NCI-H1105 treated with DMSO at 0.1 percent for 48 hours (cell line): ENCODE results near the gene SLC12A6.

Source experiments
- DNase-seq: peaks from one replicate; lab custom pipeline; 2025; lab: John Stamatoyannopoulos, UW

SLC12A6 gene

DNA sequence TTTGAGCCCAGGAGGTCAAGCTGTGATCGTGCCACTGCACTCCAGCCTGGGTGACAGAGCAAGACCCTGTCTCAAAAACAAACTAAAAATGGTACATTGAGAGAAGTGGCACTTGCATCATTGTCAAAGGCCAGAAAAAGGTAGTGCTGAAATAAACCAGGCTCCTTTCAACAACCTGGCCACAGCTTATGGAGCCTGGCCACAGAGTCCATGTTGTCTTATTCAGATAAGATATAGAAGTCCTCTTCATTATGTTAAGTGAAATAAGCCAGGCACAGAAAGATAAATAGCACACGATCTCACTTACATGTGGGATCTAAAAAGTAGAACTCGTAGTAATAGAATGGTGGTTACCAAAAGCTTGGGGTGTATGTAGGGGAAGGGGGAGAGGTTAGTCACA is 78.0 kb downstream of the SLC12A6 start:
- DNase-seq, result no peak

GRCh38 chr15:34258151-34258550 is 79.4 kb downstream of the SLC12A6 start:
- no peak for DNase-seq

GRCh38 chr15:34252545-34252944 is 85.0 kb downstream of the SLC12A6 start:
- DNase-seq, result no peak

DNA sequence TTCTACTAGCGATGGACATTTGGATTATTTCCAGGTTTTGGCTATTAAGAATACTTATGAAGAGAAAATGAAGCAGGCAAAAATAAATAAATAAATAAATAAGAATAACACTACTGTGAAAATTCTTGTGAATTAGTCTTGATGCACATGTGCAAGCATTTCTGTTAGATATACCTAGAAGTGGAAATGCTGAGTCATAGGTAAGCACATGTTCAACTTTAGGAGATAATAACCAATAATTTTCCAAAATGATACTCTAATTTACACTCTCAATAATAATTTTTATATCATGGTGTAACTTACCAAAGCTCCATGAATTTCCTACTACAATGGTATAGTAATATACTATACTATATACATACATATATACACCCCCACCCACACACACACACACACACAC is 89.4 kb downstream of the SLC12A6 start:
- DNase-seq, result no peak

DNA sequence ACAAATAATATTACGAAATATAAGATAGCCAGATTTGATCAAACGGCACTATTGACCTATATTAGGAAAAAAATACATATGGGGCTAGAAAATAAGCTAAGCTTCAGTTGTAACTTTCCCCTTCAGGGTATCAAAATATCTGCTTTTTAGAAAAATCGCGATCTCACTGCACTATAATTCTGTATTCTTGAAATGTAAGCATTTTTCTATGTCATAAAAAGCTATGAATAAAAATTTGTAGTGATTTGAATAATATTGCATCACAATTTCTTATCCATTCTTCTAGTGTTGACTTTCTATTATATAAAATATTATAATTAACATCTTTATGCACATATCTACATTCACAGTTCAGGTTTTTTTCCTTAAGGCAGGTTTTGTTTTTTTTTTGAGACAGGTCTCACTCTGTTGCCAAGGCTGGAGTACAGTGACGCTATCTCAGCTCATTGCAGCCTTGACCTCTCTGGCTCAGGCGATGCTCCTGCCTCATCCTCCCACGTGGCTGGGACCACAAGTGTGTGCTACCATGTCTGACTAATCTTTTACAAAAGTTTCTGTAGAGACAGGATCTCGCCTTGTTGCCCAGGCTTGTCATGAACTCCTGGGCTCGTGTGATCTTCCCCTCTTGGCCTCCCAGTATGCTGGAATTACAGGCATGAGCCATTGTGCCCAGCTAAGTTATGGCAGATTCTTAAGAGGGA is 91.2 kb downstream of the SLC12A6 start:
- DNase-seq, result no peak

GRCh38 chr15:34243226-34243625 is 94.4 kb downstream of the SLC12A6 start:
- DNase-seq, result no peak

DNA sequence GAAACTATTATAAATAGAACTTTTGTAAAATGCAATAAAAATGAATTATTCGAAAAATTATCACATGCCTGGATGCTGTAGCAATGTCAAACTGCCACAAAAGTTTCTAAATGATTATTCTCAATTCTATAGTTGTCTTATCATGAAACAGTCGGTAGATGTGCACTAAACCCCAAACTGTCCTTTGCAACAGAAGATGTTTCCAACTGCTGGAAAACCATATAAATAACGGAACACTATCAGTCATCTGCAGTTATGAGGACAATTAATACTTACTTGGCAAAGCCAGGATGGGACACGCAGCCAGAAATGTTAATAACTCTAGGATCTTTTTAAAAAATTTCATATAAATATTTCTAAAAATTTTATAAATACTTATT is 95.3 kb downstream of the SLC12A6 start:
- no peak for DNase-seq

DNA sequence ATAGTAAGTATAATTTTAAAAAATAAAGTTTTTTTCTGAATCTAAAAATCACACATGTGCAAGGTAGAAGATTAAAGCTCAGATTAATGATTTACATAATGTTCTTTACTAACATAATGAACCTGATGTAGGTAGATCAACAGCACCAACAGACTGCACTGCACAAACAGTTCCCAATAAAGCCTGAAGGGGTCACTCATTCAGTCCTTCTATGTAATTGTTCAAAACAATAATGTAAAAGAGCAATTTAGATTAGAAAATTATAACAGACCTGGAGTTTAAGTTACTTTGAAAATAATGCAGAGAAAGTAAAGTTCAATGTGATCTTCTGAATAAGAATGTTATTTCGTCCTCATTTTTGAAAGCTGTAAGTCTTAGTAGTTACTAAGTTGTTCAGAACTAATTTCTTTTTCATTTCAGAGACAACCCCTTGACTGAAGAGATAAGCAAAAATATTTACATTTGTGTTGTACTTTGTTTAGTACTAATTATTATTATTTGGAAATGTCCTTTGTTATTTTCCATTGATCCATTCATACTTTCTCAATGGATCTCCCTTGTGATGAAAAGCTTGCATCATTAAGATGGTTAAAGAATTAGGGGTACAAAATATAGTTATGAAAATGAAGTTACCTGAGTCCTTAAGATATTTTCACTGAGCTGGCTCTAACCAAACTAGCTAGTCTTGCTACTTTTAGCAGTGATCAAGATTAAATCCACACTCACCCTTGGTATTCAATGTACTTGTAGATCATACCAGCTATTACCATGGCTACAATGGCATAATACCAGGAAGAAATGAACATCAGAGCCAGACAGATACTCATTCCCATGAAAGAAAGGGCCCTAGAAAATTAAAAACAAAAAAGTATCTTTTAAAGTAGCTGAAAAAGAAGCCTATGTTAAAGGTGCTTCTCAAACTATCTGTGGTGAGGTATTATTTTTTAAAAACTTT is 95.9 kb downstream of the SLC12A6 start:
- DNase-seq, result peak; percentile 6

DNA sequence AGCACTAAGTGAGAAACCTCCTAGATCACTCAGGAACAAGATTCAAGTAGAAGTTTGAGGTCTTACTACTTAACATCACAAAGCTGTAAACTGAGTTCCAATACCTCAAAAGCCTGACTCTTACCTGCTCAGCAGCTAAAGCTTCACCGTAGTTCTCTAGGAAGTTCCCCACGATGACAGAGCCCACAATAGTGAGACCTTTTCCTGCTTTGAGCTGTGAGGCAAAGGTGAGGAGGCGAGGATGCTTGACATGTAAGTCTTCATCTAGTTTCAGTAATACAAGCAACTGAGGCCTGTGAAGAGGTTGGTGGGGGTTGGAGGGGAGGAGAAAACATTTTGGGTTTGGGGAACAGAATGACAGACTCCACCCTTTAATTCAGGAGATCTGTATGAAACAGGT is 97.0 kb downstream of the SLC12A6 start:
- no peak for DNase-seq

GRCh38 chr15:34239151-34239808 is 98.3 kb downstream of the SLC12A6 start:
- DNase-seq, result no peak

DNA sequence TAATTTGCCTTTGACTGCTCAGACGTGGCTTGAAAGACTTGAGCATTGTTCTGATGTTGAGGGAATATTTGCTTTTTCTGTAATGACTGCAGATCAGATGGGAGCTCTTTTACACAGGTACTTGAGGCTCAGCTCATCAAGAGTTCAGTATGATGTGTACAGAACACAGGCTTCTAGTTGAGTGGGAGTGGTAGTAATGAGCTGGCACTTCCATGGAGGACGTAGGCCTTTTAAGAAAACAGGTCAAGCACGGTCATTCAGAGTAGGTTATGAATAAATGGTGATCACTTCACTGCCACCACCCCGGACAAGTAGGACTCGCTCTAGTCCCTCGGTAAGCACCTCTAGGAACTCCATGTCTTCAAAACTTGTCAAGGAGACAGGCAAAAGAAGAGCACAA is 104.0 kb downstream of the SLC12A6 start:
- no peak for DNase-seq

DNA sequence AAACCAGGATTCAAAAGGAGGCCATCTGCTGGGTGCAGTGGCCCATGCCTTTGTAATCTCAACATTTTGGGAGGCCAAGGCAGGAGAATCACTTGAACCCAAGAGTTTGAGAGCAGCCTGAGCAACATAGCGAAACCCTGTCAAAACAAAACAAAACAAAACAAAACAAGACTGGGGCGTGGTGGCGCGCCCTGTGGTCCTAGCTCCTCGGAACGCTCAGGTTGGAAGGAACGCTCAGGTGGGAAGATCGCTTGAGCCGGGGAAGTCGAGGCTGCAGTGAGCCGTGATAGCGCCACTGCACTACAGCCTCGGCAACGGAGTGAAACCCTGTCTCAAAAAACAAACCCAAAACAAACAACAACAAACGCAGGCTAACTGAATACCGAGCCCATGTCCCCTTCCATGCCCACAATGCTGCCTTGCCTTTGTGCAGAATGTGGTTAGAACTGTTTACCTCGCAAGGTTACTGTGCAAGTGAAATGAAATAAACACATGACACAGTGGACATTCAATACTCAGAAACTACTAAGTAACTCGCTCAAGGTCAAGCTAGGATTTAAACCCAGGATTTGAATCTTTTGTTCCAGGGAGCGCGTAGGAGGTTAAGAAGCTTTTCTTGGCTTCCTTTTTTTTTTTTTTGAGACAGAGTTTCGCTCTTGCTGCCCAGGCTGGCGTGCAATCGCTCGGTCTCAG is 113.5 kb downstream of the SLC12A6 start:
- DNase-seq, result no peak

GRCh38 chr15:34217587-34218225 is 119.9 kb downstream of the SLC12A6 start:
- no peak for DNase-seq

- no peak for DNase-seq
Observed at GRCh38 chr15:34216527-34217270, 120.9 kb downstream of the SLC12A6 start.

DNA sequence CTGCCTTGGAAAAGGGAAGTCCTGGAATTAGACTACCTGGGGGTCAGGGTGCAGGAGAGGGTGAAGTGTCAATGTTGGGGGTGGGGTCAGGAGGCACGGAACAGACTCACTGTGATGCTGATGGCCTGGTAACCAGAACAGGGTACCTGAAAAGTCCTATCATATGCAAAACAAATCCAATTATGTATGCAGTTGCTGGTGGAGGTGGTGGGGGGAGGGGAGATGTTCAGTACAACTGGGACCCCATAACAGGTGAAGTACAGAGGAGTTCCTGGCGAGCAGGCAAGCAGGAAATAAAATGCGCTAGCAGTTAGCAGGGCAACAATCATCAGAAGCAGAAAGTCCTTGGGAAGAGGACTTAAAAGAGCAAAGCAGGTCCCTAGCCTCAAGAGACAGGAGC is 123.4 kb downstream of the SLC12A6 start:
- no peak for DNase-seq

- DNase-seq, result no peak
Observed at GRCh38 chr15:34213690-34214089, 123.9 kb downstream of the SLC12A6 start.

GRCh38 chr15:34209421-34210282 is 127.9 kb downstream of the SLC12A6 start, which contains the start of gene KATNBL1:
KATNBL1 (minus strand) TSS chr15:34210096; CDS start chr15:34163676, 46,420 bp downstream.
- DNase-seq, result peak; percentile 82

- no peak for DNase-seq
Observed at GRCh38 chr15:34206011-34206410, 131.6 kb downstream of the SLC12A6 start.

GRCh38 chr15:34203936-34204335 is 133.6 kb downstream of the SLC12A6 start:
- no peak for DNase-seq

DNA sequence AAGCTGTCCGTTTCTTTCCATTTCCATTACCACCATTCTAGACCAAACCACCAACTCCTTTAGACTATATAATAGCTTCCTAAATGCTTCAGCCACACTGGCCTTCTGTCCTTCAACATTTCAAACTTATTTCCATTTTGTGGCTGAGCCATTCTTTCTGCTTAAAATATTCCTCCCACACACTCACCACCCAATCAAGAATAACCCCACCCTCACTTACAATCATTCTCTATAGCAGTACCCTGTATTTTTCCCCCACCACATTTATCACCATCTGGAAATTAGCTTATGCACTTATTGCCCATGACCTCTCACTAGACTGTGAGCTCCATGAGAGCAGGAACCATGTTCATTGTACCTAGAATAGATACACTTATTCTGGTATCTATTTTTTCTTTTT is 134.3 kb downstream of the SLC12A6 start:
- DNase-seq, result no peak
